WTC11 (cell line): ENCODE results near the gene SLC36A4.

Experiments
- TF ChIP-seq, protein P1 (sequence below): sonication (generic); formaldehyde crosslinking; IDR thresholded peaks from 2 replicates; pipeline ENCODE4 v1.8.0; 2022; ENCODE audit warnings: missing genetic modification reagents
- TF ChIP-seq, protein P2 (sequence below): fragments of 200-600 bp; IDR thresholded peaks from 2 replicates; pipeline ENCODE4 v1.8.0; 2022; ENCODE audit warnings: antibody characterized with exemption

- TF ChIP-seq, protein P1, sequence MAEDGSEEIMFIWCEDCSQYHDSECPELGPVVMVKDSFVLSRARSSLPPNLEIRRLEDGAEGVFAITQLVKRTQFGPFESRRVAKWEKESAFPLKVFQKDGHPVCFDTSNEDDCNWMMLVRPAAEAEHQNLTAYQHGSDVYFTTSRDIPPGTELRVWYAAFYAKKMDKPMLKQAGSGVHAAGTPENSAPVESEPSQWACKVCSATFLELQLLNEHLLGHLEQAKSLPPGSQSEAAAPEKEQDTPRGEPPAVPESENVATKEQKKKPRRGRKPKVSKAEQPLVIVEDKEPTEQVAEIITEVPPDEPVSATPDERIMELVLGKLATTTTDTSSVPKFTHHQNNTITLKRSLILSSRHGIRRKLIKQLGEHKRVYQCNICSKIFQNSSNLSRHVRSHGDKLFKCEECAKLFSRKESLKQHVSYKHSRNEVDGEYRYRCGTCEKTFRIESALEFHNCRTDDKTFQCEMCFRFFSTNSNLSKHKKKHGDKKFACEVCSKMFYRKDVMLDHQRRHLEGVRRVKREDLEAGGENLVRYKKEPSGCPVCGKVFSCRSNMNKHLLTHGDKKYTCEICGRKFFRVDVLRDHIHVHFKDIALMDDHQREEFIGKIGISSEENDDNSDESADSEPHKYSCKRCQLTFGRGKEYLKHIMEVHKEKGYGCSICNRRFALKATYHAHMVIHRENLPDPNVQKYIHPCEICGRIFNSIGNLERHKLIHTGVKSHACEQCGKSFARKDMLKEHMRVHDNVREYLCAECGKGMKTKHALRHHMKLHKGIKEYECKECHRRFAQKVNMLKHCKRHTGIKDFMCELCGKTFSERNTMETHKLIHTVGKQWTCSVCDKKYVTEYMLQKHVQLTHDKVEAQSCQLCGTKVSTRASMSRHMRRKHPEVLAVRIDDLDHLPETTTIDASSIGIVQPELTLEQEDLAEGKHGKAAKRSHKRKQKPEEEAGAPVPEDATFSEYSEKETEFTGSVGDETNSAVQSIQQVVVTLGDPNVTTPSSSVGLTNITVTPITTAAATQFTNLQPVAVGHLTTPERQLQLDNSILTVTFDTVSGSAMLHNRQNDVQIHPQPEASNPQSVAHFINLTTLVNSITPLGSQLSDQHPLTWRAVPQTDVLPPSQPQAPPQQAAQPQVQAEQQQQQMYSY: no peak
- TF ChIP-seq, protein P2, sequence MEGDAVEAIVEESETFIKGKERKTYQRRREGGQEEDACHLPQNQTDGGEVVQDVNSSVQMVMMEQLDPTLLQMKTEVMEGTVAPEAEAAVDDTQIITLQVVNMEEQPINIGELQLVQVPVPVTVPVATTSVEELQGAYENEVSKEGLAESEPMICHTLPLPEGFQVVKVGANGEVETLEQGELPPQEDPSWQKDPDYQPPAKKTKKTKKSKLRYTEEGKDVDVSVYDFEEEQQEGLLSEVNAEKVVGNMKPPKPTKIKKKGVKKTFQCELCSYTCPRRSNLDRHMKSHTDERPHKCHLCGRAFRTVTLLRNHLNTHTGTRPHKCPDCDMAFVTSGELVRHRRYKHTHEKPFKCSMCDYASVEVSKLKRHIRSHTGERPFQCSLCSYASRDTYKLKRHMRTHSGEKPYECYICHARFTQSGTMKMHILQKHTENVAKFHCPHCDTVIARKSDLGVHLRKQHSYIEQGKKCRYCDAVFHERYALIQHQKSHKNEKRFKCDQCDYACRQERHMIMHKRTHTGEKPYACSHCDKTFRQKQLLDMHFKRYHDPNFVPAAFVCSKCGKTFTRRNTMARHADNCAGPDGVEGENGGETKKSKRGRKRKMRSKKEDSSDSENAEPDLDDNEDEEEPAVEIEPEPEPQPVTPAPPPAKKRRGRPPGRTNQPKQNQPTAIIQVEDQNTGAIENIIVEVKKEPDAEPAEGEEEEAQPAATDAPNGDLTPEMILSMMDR: no peak
Measured at GRCh38 chr11:93166194-93166593, 31.6 kb downstream of the SLC36A4 start.
